HG03095 (cell line): ENCODE data around the gene FXYD4.
"Not testable (repeated sequence)": the region's sequence is repeated elsewhere in the genome, so short reads cannot be mapped to it uniquely, and the experiment has no call there.

ENCODE experiments used
- ATAC-seq: cut with Tn5 transposase; IDR thresholded peaks from one replicate; pipeline ENCODE4 v1.9.1; 2021; ENCODE audit warnings: moderate library complexity; ENCODE audit not compliant: unreplicated experiment

FXYD4 gene, protein sequence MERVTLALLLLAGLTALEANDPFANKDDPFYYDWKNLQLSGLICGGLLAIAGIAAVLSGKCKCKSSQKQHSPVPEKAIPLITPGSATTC

DNA sequence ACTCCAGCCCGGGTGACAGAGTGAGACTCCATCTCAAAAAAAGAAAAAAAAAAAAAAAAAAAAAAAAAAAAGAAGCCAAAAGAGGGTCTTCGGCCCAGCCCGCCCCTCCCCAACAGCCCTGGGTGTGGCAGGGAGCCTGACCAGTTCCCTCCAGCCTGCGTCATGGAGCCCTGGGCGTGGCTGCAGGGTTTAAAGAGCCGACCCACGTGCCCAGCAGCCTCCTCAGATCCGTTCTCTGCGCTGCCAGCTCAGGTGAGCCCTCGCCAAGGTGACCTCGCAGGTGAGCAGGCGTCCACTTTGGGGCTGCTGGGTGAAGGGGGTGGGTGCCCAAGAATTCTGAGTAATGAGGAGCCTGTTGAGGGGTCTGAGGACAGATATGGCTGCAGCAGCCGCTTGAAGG is at the start of gene FXYD4:
FXYD4 (plus strand) TSS at position 219 of the 400 bp plus-strand sequence. CDS start 2,111 bp downstream, outside the sequence.
- no peak for ATAC-seq

DNA sequence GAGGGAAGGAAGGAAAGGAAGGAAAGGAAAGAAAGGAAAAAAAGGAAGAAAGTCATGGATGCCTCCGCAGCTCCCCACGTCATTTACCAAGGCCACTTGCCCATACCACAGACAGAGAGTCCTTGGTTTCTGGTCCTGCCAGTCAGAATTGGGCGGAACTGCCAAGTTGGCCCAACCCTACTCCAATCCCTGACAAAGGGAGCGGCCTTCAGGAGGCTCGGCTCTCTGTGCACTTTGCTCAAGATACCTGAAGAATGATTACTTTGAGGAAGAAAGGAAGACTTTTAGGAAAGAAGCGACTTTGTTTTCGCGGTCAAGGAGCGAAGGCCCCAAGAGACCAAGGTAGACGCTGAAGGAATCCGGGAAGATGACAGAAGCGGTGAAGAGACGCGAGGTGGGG is 49.1 kb upstream of the FXYD4 start:
- no peak for ATAC-seq

DNA sequence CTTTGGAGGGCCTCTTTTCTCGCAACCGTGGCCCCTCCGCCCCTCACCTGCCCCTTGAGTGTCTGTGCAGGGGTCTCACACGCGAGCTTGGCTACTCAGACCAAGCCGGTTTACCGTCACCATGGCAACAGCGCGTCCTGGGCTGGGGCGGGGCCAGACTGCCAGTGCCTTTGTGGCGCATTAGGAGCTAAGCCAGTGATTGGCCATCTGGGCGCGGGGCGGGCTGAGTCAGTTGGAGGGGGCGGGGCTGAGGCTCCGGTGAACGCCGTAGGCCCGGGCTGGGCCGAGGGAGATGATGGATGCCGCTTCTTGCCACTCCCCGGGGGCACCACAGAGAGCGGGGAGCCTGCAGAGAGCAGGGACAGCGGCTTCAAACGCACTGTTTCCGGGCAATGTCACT is 48.7 kb upstream of the FXYD4 start:
- ATAC-seq: peak; percentile 69

DNA sequence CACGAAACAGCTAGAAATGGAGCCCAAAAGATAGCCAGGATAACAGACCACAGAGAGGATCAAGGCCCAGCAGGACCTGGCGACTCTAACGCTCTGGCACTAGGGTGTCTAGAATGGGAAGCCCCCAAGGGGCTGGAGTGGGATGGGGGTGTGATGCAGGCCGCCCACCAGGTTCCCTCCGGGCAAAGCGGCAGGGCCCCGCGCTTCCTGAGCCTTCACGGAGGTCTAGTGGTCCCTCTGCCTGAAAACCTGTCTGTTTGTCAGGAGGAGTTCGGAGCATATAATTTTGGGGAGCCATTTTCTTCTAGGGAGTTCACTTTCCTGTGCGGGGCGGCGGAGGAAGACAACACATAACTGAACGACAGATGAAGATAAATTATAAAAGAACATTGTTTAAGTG is 48.2 kb upstream of the FXYD4 start:
- ATAC-seq: no peak

GRCh38 chr10:43324876-43325275 is 46.6 kb upstream of the FXYD4 start:
- no peak for ATAC-seq

- ATAC-seq: no peak
These were observed 44.3 kb upstream of the FXYD4 start for GRCh38 chr10:43327171-43327570.

GRCh38 chr10:43327986-43328385 is 43.5 kb upstream of the FXYD4 start:
- no peak for ATAC-seq

GRCh38 chr10:43328810-43329209 is 42.6 kb upstream of the FXYD4 start:
- ATAC-seq: not testable (repeated sequence)

DNA sequence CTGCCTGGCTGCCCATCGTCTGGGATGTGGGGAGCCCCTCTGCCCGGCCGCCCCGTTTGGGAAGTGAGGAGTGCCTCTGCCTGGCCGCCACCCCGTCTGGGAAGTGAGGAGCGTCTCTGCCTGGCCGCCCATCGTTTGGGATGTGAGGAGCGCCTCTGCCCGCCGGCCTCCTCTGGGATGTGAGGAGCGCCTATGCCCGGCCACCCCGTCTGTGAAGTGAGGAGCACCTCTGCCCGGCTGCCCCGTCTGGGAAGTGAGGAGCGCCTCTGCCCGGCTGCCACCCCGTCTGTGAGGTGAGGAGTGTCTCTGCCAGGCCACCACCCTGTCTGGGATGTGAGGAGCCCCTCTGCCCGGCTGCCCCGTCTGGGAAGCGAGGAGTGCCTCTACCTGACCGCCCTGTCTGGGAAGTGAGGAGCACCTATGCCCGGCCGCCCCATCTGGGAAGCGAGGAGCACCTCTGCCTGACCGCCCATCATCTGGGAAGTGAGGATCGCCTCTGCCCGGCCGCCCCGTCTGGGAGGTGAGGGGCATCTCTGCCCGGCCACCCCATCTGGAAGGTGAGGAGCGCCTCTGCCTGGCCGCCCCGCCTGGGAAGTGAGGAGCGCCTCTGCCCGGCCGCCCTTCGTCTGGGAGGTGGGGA is 42.1 kb upstream of the FXYD4 start:
- ATAC-seq: not testable (repeated sequence)

DNA sequence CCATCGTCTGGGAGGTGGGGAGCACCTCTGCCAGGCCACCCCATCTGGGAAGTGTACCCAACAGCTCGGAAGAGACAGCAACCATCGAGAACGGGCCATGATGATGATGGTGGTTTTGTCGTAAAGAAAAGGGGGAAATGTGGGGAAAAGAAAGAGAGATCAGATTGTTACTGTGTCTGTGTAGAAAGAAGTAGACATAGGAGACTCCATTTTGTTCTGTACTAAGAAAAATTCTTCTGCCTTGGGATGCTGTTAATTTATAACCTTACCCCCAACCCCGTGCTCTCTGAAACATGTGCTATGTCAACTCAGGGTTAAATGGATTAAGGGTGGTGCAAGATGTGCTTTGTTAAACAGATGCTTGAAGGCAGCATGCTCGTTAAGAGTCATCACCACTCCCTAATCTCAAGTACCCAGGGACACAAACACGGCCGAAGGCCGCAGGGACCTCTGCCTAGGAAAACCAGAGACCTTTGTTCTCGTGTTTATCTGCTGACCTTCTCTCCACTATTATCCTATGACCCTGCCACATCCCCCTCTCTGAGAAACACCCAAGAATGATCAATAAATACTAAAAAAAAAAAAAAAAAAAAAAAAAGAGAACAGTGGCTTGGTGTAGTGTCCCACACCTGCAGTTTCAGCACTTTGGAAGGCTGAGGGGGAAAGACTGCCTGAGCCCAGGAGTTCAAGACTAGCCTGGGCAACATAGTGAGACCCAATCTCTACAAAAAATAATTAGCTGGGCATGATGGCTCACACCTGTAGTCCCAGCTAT is 41.2 kb upstream of the FXYD4 start:
- not testable (repeated sequence) for ATAC-seq

- not testable (repeated sequence) for ATAC-seq
These were observed 40.7 kb upstream of the FXYD4 start for GRCh38 chr10:43330824-43331127.

DNA sequence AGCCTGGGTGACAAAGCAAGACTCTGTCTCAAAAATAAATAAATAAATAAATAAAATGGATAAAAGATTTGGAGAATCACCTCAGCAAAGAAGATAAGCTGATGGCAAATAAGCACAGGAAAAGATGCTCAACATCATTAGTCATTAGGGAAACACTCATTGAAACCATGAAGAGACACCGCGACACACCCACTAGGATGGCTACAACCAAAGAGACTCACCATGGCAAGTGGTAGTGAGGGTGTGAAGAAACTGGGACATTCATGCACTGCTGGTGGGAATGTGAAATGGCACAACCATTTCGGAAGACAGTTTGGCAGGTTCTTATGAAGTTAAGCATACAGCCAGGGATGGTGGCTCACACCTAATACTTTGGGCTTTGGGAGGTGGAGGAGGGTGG is 37.8 kb upstream of the FXYD4 start:
- no peak for ATAC-seq

- no peak for ATAC-seq
These were observed 35.4 kb upstream of the FXYD4 start for GRCh38 chr10:43336061-43336460.

DNA sequence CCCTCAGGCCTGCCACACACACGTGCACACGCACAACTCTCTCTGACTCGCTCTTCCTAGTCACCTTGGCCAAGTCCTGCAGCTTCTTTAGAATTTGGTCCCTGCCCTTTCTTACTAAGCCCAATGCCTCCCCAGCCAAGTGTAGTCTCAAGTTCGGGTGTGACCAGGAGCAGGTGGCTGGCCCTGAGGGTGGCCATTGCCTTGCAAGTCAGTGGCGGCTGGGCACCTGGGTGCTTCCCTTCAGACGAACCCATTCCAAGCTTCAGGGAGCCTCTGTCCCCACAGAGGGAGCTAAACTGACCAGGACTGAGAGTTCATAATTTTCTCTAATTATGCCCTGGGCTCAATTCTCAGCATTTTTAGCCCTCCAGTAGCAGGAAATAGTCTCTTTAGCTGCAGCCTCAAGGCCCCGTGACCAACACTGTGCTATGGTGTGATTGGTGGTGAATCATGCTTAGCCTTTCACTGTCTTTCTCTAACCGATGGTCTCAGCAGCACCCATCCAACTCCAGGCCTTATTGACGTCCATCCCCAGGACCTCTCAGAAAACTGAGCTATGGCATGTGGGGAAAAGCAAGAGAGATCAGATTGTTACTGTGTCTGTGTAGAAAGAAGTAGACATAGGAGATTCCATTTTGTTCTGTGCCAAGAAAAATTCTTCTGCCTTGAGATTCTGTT is 34.7 kb upstream of the FXYD4 start:
- ATAC-seq: no peak

DNA sequence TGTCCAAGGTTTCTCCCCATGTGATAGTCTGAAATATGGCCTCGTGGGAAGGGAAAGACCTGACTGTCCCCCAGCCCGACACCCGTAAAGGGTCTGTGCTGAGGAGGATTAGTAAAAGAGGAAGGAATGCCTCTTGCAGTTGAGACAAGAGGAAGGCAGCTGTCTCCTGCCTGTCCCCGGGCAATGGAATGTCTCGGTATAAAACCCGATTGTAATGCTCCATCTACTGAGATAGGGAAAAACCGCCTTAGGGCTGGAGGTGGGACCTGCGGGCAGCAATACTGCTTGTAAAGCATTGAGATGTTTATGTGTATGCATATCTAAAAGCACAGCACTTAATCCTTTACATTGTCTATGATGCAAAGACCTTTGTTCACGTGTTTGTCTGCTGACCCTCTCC is 33.9 kb upstream of the FXYD4 start:
- ATAC-seq: not testable (repeated sequence)

GRCh38 chr10:43338117-43338516 is 33.3 kb upstream of the FXYD4 start:
- ATAC-seq: no peak

GRCh38 chr10:43339136-43339535 is 32.3 kb upstream of the FXYD4 start:
- ATAC-seq: no peak

DNA sequence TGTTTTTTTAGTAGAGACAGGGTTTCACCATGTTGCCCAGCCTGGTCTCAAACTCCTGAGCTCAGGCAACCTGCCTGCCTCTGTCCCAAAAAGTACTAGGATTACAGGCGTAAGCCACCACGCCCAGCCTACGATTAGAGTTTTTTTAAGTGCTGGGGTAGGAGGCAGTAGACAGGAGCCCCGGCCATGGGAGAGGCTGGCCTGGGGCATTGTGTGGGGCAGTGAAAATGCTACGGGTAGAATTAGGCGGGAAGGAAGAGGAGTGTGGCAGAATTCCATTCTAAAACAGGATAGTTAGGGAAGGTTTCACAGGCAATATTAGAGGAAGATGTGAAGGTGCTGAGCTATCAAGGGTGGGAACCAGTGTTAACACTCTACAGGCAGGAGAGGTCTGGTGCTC is 31.3 kb upstream of the FXYD4 start:
- ATAC-seq: no peak

GRCh38 chr10:43340619-43341018 is 30.8 kb upstream of the FXYD4 start:
- ATAC-seq: no peak

- ATAC-seq: no peak
These were observed 30.0 kb upstream of the FXYD4 start for GRCh38 chr10:43341450-43341849.

DNA sequence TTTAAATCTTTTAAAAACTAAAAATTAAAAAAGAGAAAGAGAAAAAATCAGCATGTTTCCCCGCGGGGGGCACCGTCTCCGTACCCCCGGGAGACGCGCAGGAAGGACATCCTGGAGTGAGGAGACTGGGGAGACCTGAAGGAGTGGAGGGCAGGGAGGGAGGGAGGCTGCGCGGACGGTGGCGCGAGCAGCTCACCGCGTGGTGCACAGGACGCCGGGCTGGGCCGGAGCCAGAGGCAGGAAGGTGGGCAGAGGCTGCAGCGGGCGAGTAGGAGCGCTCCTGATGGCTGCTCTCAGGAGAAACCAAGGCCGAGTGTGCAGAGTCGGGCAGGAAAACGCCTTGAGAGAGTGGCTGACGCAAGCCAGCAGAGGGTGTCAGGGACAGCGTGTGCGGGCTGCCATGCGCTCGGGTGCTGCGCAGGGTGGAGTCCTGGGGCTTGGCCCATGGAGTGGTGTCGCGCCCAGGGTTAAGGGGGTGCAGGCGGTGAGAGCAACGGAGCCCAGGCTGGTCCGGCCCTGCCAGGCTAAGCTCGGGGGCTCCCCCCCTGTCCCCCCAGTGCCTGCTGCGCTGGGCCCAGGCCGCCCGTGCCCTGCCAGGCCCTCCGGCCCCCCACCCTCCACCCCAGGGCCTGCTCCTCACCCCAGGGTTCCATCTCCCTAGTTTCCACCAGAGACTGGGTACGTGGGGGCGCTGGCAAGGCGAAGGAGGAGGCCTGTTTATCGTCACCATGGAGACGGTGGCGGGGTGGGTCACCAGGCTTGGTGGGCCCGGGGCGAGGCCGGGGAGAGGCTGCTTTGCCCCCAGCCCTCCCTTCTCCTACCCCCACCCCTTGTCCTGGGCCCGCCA is 28.9 kb upstream of the FXYD4 start:
- no peak for ATAC-seq
